ENCODE data around the gene DOCK6.

The DOCK6 gene

GRCh38 chr19:11209839-11210655 lies 52.3 kb downstream of the DOCK6 start:
- no peak for TF ChIP-seq CTCF (IDR thresholded peaks at IDR 0.05)

GRCh38 chr19:11208561-11209471 lies 53.5 kb downstream of the DOCK6 start:
- TF ChIP-seq CTCF (IDR thresholded peaks at IDR 0.05) = no peak

GRCh38 chr19:11205939-11206570 lies 56.3 kb downstream of the DOCK6 start:
- TF ChIP-seq CTCF (IDR thresholded peaks at IDR 0.05) = no peak

GRCh38 chr19:11204943-11205349 lies 57.4 kb downstream of the DOCK6 start:
- TF ChIP-seq CTCF (IDR thresholded peaks at IDR 0.05) = no peak

GRCh38 chr19:11204076-11204602 lies 58.2 kb downstream of the DOCK6 start:
- peak; percentile 35 for TF ChIP-seq CTCF (IDR thresholded peaks at IDR 0.05)

GRCh38 chr19:11203194-11204075 lies 58.9 kb downstream of the DOCK6 start:
- TF ChIP-seq CTCF (IDR thresholded peaks at IDR 0.05) = peak; percentile 64

All from LNCAP (cell line).